GM19099 (cell line): ENCODE data around the gene GRPEL1.

Experiments used
- POLR2A ChIP-seq: IDR thresholded peaks from 3 replicates; pipeline ENCODE4 v1.6.1; 2011; ENCODE audit warnings: low read depth; ENCODE audit not compliant: insufficient read length; ENCODE audit errors: extremely low read depth

Gene GRPEL1

GRCh38 chr4:7027284-7027683, 40.6 kb downstream of the GRPEL1 start:
- no peak for TF ChIP-seq POLR2A

- no peak for TF ChIP-seq POLR2A
Observed at GRCh38 chr4:7026107-7026506, 41.8 kb downstream of the GRPEL1 start.

- no peak for TF ChIP-seq POLR2A
Observed at GRCh38 chr4:7025040-7025602, 42.7 kb downstream of the GRPEL1 start.

GRCh38 chr4:7024336-7024890, 43.5 kb downstream of the GRPEL1 start:
- TF ChIP-seq POLR2A, result no peak

- no peak for TF ChIP-seq POLR2A
Observed at GRCh38 chr4:7023901-7024300, 44.0 kb downstream of the GRPEL1 start.

GRCh38 chr4:7023486-7023885, 44.4 kb downstream of the GRPEL1 start:
- TF ChIP-seq POLR2A, result no peak

- no peak for TF ChIP-seq POLR2A
Observed at GRCh38 chr4:7021930-7022664, 45.8 kb downstream of the GRPEL1 start.

GRCh38 chr4:7021355-7021754, 46.5 kb downstream of the GRPEL1 start:
- no peak for TF ChIP-seq POLR2A

GRCh38 chr4:7020856-7021255, 47.0 kb downstream of the GRPEL1 start:
- TF ChIP-seq POLR2A, result no peak

- no peak for TF ChIP-seq POLR2A
Observed at GRCh38 chr4:7020290-7020689, 47.6 kb downstream of the GRPEL1 start.

- no peak for TF ChIP-seq POLR2A
Observed at GRCh38 chr4:7019367-7019766, 48.5 kb downstream of the GRPEL1 start.

- no peak for TF ChIP-seq POLR2A
Observed at GRCh38 chr4:7018281-7018680, 49.6 kb downstream of the GRPEL1 start.

- no peak for TF ChIP-seq POLR2A
Observed at GRCh38 chr4:7017446-7018048, 50.3 kb downstream of the GRPEL1 start.

- TF ChIP-seq POLR2A, result no peak
Observed at GRCh38 chr4:7016512-7016911, 51.4 kb downstream of the GRPEL1 start.

- no peak for TF ChIP-seq POLR2A
Observed at GRCh38 chr4:7016086-7016485, 51.8 kb downstream of the GRPEL1 start.
